Activated naive CD4-positive, alpha-beta T cell treated with anti-CD3 and anti-CD28 coated beads, Interleukin-2, amount 10 ng/mL, durations not matched to agents 7 days and 5 days (primary cell): ENCODE measurements around the gene RUNX2.

Experiments
- CTCF ChIA-PET: fragments of 350-600 bp; sonication (Branson Sonifier 250); formaldehyde crosslinking; loops from one replicate; lab custom pipeline; 2021; ENCODE audit warnings: antibody characterized with exemption; lab: Charles Lee
- DNase-seq: peaks from one replicate; pipeline ENCODE4 v3.0.0-alpha.2; 2020
- H3K27ac Mint-ChIP-seq: one replicate; pipeline ENCODE4 v1.8.0; 2021; ENCODE audit warnings: mild to moderate bottlenecking, moderate library complexity, mixed read lengths
- H3K27me3 Mint-ChIP-seq: one replicate; pipeline ENCODE4 v1.8.0; 2021; ENCODE audit warnings: mild to moderate bottlenecking, mixed read lengths
- H3K36me3 Mint-ChIP-seq: one replicate; pipeline ENCODE4 v1.8.0; 2021; ENCODE audit warnings: mixed read lengths
- H3K4me1 Mint-ChIP-seq: one replicate; pipeline ENCODE4 v1.8.0; 2021; ENCODE audit warnings: mixed read lengths
- H3K4me3 Mint-ChIP-seq: one replicate; pipeline ENCODE4 v1.8.0; 2021; ENCODE audit warnings: mild to moderate bottlenecking, moderate library complexity, mixed read lengths
- H3K9me3 Mint-ChIP-seq: one replicate; pipeline ENCODE4 v1.8.0; 2021; ENCODE audit warnings: mixed read lengths

Gene RUNX2

DNA sequence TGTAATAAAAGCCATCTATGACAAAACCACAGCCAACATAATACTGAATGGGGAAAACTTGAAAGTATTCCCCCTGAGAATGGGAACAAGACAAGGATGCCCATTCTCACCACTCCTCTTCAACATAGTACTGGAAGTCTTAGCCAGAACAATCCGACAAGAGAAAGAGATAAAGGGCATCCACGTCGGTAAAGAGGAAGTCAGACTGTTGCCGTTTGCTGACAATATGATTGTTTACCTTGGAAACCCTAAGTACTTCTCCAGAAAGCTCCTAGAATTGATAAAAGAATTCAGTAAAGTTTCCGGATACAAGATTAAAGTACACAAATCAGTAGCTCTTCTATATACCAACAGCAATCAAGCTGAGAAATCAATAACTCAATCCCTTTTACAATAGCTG, 14.0 kb upstream of the RUNX2 start:
- no peak overlapping the region for H3K27ac Mint-ChIP-seq
- H3K4me3 Mint-ChIP-seq, result no peak overlapping the region
- CTCF ChIA-PET, result no interaction called here
- peaks cover 44% of the 10 kb centered on the region for H3K4me1 Mint-ChIP-seq
- DNase-seq, result no peak
- peaks cover 26% of the 10 kb centered on the region for H3K9me3 Mint-ChIP-seq
- peaks cover 29% of the 10 kb centered on the region for H3K36me3 Mint-ChIP-seq
- H3K27me3 Mint-ChIP-seq, result no peaks in the 10 kb centered on the region

- peaks cover 22% of the 10 kb centered on the region for H3K4me1 Mint-ChIP-seq
- H3K9me3 Mint-ChIP-seq, result no peaks in the 10 kb centered on the region
- no peak overlapping the region for H3K27ac Mint-ChIP-seq
- CTCF ChIA-PET, result interaction anchor here (1.9 kb wide), 1 partner anchor 27 kb away, joined by 4 read pairs; no protein-coding TSS in a partner anchor
- no peak overlapping the region for H3K4me3 Mint-ChIP-seq
- no peaks in the 10 kb centered on the region for H3K27me3 Mint-ChIP-seq
- no peaks in the 10 kb centered on the region for H3K36me3 Mint-ChIP-seq
- no peak for DNase-seq
Observed at GRCh38 chr6:45320349-45320748, 7.8 kb upstream of the RUNX2 start.

DNA sequence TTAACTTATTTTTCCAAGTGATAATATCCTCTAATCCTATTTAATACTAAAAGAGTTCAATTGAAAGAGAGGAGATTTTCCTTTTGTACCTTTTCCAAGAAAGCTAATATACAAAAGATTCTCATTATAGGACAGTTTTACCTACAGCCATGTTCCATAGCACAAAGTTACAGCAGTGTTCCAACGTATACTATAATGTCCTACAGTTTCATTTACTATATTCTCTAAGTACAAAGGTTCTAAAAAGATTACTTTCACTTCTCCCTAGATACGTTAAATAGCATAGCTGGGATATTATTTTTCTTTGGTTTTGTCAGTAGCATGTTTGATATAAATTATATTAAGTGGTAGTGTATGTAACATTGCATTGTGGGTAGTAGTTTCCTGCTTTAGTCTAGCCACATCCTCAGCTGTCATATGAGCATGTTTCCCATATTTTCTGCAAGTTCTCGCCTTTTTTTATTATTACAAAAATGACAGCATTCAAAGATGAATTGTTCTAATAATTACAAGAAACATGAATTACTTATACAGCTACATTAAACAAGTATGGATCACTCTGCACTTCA, 4.4 kb upstream of the RUNX2 start:
- Mint-ChIP-seq H3K4me3 (no peak overlapping the region), H3K27ac (no peak overlapping the region), H3K9me3 (no peaks in the 10 kb centered on the region), H3K4me1 (peaks cover 39% of the 10 kb centered on the region), H3K27me3 (no peaks in the 10 kb centered on the region), H3K36me3 (no peaks in the 10 kb centered on the region)
- CTCF ChIA-PET, result no interaction called here
- DNase-seq, result no peak

- CTCF ChIA-PET, result no interaction called here
- no peaks in the 10 kb centered on the region for H3K27me3 Mint-ChIP-seq
- H3K9me3 Mint-ChIP-seq, result no peaks in the 10 kb centered on the region
- H3K4me3 Mint-ChIP-seq, result no peak overlapping the region
- H3K36me3 Mint-ChIP-seq, result no peaks in the 10 kb centered on the region
- peaks cover 42% of the 10 kb centered on the region for H3K4me1 Mint-ChIP-seq
- no peak for DNase-seq
- H3K27ac Mint-ChIP-seq, result no peak overlapping the region
Observed at GRCh38 chr6:45326698-45327417, 1.3 kb upstream of the RUNX2 start.

- peaks cover 1% of the 10 kb centered on the region for H3K36me3 Mint-ChIP-seq
- no peaks in the 10 kb centered on the region for H3K9me3 Mint-ChIP-seq
- peak overlapping the region; percentile 46 for H3K27ac Mint-ChIP-seq
- DNase-seq, result no peak
- CTCF ChIA-PET, result interaction anchor here (1.5 kb wide), 1 partner anchor 38 kb away, joined by 3 read pairs; no protein-coding TSS in a partner anchor
- peak overlapping the region; percentile 44 for H3K4me3 Mint-ChIP-seq
- H3K27me3 Mint-ChIP-seq, result no peaks in the 10 kb centered on the region
- peaks cover 31% of the 10 kb centered on the region for H3K4me1 Mint-ChIP-seq
Observed at GRCh38 chr6:45328523-45328922, 393 bp downstream of the RUNX2 start.

DNA sequence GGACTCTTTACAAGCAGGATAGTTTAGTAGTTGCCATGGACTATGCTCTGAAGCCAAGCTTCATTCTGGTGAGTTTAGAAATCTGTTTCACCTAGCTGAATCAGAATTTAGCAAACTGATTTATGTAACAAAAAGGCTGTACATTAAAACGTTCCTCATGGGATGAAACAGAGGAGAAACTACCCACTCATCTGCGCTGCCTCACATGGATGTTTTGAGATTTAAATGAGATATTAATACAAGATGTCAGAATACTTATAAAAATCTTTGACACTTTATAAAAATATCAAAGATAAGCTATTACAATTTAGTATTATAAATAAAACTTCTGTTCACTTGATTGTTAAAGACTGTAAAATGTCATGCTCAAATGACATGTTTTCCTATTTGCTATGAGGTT, 16.8 kb downstream of the RUNX2 start:
- no peak overlapping the region for H3K27ac Mint-ChIP-seq
- no peak overlapping the region for H3K4me3 Mint-ChIP-seq
- no peaks in the 10 kb centered on the region for H3K4me1 Mint-ChIP-seq
- H3K9me3 Mint-ChIP-seq, result no peaks in the 10 kb centered on the region
- H3K36me3 Mint-ChIP-seq, result no peaks in the 10 kb centered on the region
- H3K27me3 Mint-ChIP-seq, result no peaks in the 10 kb centered on the region
- DNase-seq, result no peak
- CTCF ChIA-PET, result no interaction called here

DNA sequence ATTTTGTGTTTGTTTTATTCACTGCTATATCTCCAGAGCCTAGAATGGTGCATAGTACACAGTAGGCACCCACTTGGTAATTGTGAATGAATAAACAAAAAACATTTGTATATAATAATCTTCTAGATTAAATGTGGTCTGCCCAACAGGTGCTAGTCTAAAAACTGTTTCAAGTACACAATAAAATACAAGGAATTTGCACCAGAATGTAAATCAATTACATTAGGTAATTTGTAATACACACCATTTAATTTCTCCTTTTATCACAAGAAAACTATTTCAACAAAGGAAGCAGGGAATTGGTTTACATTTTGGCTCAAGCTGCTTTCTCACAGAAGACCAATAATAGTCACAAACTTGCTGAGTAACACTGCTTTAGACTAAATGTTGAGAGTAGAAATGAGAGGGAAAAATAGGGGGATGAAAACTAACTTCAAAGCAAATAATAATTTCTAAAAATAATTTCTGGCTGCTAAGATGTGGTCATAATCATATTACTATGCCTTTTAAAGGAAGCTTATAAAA, 22.1 kb downstream of the RUNX2 start:
- H3K27me3 Mint-ChIP-seq, result no peaks in the 10 kb centered on the region
- no peaks in the 10 kb centered on the region for H3K9me3 Mint-ChIP-seq
- CTCF ChIA-PET, result no interaction called here
- no peak overlapping the region for H3K4me3 Mint-ChIP-seq
- H3K27ac Mint-ChIP-seq, result no peak overlapping the region
- no peaks in the 10 kb centered on the region for H3K4me1 Mint-ChIP-seq
- no peak for DNase-seq
- no peaks in the 10 kb centered on the region for H3K36me3 Mint-ChIP-seq

GRCh38 chr6:45351076-45351475, 22.9 kb downstream of the RUNX2 start:
- no peak overlapping the region for H3K4me3 Mint-ChIP-seq
- no peaks in the 10 kb centered on the region for H3K27me3 Mint-ChIP-seq
- no peak for DNase-seq
- H3K9me3 Mint-ChIP-seq, result no peaks in the 10 kb centered on the region
- H3K36me3 Mint-ChIP-seq, result no peaks in the 10 kb centered on the region
- H3K27ac Mint-ChIP-seq, result no peak overlapping the region
- H3K4me1 Mint-ChIP-seq, result no peaks in the 10 kb centered on the region
- CTCF ChIA-PET, result no interaction called here

GRCh38 chr6:45351667-45352066, 23.5 kb downstream of the RUNX2 start:
- Mint-ChIP-seq H3K4me1 (no peaks in the 10 kb centered on the region), H3K27me3 (no peaks in the 10 kb centered on the region), H3K9me3 (no peaks in the 10 kb centered on the region), H3K27ac (no peak overlapping the region), H3K4me3 (no peak overlapping the region), H3K36me3 (no peaks in the 10 kb centered on the region)
- CTCF ChIA-PET, result no interaction called here
- DNase-seq, result no peak

- Mint-ChIP-seq H3K9me3 (no peaks in the 10 kb centered on the region), H3K4me1 (no peaks in the 10 kb centered on the region), H3K27ac (no peak overlapping the region), H3K4me3 (no peak overlapping the region), H3K36me3 (no peaks in the 10 kb centered on the region), H3K27me3 (no peaks in the 10 kb centered on the region)
- CTCF ChIA-PET, result no interaction called here
- no peak for DNase-seq
Observed at GRCh38 chr6:45353654-45354053, 25.5 kb downstream of the RUNX2 start.

DNA sequence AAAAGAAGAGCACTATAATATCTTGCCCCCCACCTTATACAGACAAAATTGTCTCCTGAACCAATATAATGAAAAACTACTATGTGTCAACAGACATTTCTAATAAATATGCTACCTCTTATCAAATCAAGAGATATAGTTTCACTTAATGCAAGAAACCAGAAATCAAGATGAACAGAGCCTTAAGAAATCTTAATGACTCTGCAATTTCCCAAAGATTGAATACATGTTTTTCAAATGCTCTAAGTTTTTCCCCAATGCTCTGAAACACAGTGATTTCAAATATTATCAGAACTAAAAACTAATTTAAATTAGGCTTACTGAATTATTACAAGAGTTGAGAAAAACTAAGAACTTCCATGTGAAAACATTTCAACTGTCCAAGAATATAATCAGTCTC, 36.3 kb downstream of the RUNX2 start:
- Mint-ChIP-seq H3K4me3 (no peak overlapping the region), H3K9me3 (no peaks in the 10 kb centered on the region), H3K27me3 (no peaks in the 10 kb centered on the region), H3K4me1 (no peaks in the 10 kb centered on the region), H3K36me3 (no peaks in the 10 kb centered on the region), H3K27ac (no peak overlapping the region)
- CTCF ChIA-PET, result no interaction called here
- DNase-seq, result no peak

- CTCF ChIA-PET, result no interaction called here
Observed at GRCh38 chr6:45365036-45365435, 36.9 kb downstream of the RUNX2 start.

GRCh38 chr6:45366534-45366933, 38.4 kb downstream of the RUNX2 start:
- no peak for DNase-seq
- H3K27me3 Mint-ChIP-seq, result no peaks in the 10 kb centered on the region
- CTCF ChIA-PET, result interaction anchor here (1.2 to 1.3 kb wide), 2 partner anchors 38 to 667 kb away, joined by 3 read pairs; partner anchors contain the start of gene RUNX2
- no peak overlapping the region for H3K4me3 Mint-ChIP-seq
- H3K9me3 Mint-ChIP-seq, result no peaks in the 10 kb centered on the region
- H3K4me1 Mint-ChIP-seq, result no peaks in the 10 kb centered on the region
- H3K27ac Mint-ChIP-seq, result no peak overlapping the region
- H3K36me3 Mint-ChIP-seq, result no peaks in the 10 kb centered on the region

More at GRCh38 chr6:45365036-45365435, 36.9 kb downstream of the RUNX2 start:
- Mint-ChIP-seq H3K4me3 (no peak overlapping the region), H3K27ac (no peak overlapping the region), H3K27me3 (no peaks in the 10 kb centered on the region), H3K9me3 (no peaks in the 10 kb centered on the region), H3K4me1 (no peaks in the 10 kb centered on the region), H3K36me3 (no peaks in the 10 kb centered on the region)
- no peak for DNase-seq

DNA sequence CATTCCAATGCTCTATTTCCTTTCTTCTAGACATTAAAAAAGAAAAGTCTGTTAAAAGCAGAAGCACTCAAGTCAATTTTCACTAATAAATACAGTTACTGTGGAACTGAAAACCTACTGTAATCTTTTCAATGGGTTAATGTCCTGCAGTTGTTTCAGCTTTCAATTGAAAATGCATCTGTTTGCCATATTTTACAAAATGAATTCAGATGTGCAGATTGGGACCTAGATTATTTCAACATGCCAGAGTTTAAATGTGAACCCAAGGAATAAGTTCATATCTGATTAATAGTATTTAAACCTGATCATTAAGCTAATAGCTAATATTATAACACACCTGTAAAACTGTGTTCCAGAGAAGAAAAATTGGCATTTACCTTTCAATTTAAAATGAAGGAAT, 39.9 kb downstream of the RUNX2 start:
- no peaks in the 10 kb centered on the region for H3K27me3 Mint-ChIP-seq

GRCh38 chr6:45369870-45370269, 41.7 kb downstream of the RUNX2 start:
- H3K36me3 Mint-ChIP-seq, result no peaks in the 10 kb centered on the region
- H3K4me1 Mint-ChIP-seq, result no peaks in the 10 kb centered on the region
- H3K9me3 Mint-ChIP-seq, result no peaks in the 10 kb centered on the region
- no peak overlapping the region for H3K4me3 Mint-ChIP-seq
- CTCF ChIA-PET, result interaction anchor here (1.7 kb wide), 1 partner anchor 345 kb away, joined by 5 read pairs; no protein-coding TSS in a partner anchor
- no peak overlapping the region for H3K27ac Mint-ChIP-seq
- no peak for DNase-seq
- H3K27me3 Mint-ChIP-seq, result no peaks in the 10 kb centered on the region

More for the DNA sequence above, 39.9 kb downstream of the RUNX2 start:
- Mint-ChIP-seq H3K9me3 (no peaks in the 10 kb centered on the region), H3K36me3 (no peaks in the 10 kb centered on the region), H3K27ac (no peak overlapping the region), H3K4me3 (no peak overlapping the region), H3K4me1 (no peaks in the 10 kb centered on the region)
- DNase-seq, result no peak
- CTCF ChIA-PET, result interaction anchor here (0.6 kb wide), 1 partner anchor 538 kb away, joined by 4 read pairs; no protein-coding TSS in a partner anchor
